LNCaP clone FGC (cell line): ENCODE measurements around the gene INTS6.

Experiments used
- DNase-seq: peaks from one replicate; pipeline ENCODE4 v3.0.0-alpha.2; 2011; ENCODE audit warnings: low read depth
- H3K4me3 ChIP-seq: 2 replicates; pipeline ENCODE4 v1.5.1; 2011; ENCODE audit warnings: mild to moderate bottlenecking, low read depth, low read length, control low read depth
- CTCF ChIP-seq: IDR thresholded peaks from 2 replicates; pipeline ENCODE4 v1.5.1; 2012; ENCODE audit warnings: mild to moderate bottlenecking; ENCODE audit not compliant: control insufficient read depth, insufficient read depth; ENCODE audit errors: extremely low read depth

Gene INTS6

GRCh38 chr13:51451134-51451466 is 1.7 kb downstream of the INTS6 start:
- TF ChIP-seq CTCF = no peak
- H3K4me3 ChIP-seq = peak overlapping the region; percentile 67
- DNase-seq = no peak

- H3K4me3 ChIP-seq = no peak overlapping the region
- no peak for DNase-seq
- TF ChIP-seq CTCF = no peak
Observed at GRCh38 chr13:51449018-51449417, 3.8 kb downstream of the INTS6 start.

GRCh38 chr13:51444922-51445321 is 7.9 kb downstream of the INTS6 start:
- no peak overlapping the region for H3K4me3 ChIP-seq
- no peak for TF ChIP-seq CTCF
- no peak for DNase-seq

GRCh38 chr13:51440381-51440780 is 12.5 kb downstream of the INTS6 start:
- DNase-seq = no peak
- TF ChIP-seq CTCF = no peak
- H3K4me3 ChIP-seq = no peak overlapping the region

- no peak for TF ChIP-seq CTCF
- no peak overlapping the region for H3K4me3 ChIP-seq
- no peak for DNase-seq
Observed at GRCh38 chr13:51437550-51438127, 15.2 kb downstream of the INTS6 start.

GRCh38 chr13:51435002-51435578 is 17.7 kb downstream of the INTS6 start:
- H3K4me3 ChIP-seq = no peak overlapping the region
- TF ChIP-seq CTCF = peak; percentile 46
- no peak for DNase-seq

GRCh38 chr13:51432576-51432975 is 20.3 kb downstream of the INTS6 start:
- H3K4me3 ChIP-seq = no peak overlapping the region
- TF ChIP-seq CTCF = no peak
- DNase-seq = no peak
